Trophoblast cell (in vitro differentiated cells and primary cell): ENCODE measurements around the gene MYO5B.

Experiments used
- DNase-seq, 2 donors: peaks; one replicate each; pipeline ENCODE4 v3.0.0-alpha.2; 2016
- H2AFZ ChIP-seq: 2 replicates; pipeline ENCODE4 v1.6.1; 2013; ENCODE audit warnings: low read length, moderate library complexity, mild to moderate bottlenecking; ENCODE audit not compliant: insufficient read depth, poor library complexity
- H2AK5ac ChIP-seq: 2 replicates; pipeline ENCODE4 v1.6.1; 2013; ENCODE audit warnings: mild to moderate bottlenecking, low read length
- H2BK120ac ChIP-seq: 2 replicates; pipeline ENCODE4 v1.6.1; 2013; ENCODE audit warnings: low read length, mild to moderate bottlenecking, moderate library complexity; ENCODE audit not compliant: insufficient read depth, poor library complexity
- H2BK12ac ChIP-seq: 2 replicates; pipeline ENCODE4 v1.6.1; 2013; ENCODE audit warnings: mild to moderate bottlenecking, low read length, moderate library complexity
- H2BK5ac ChIP-seq: 2 replicates; pipeline ENCODE4 v1.6.1; 2013; ENCODE audit warnings: low read length, low read depth, moderate library complexity, mild to moderate bottlenecking; ENCODE audit not compliant: poor library complexity
- H3K14ac ChIP-seq: 2 replicates; pipeline ENCODE4 v1.6.1; 2013; ENCODE audit warnings: mild to moderate bottlenecking, low read length
- H3K18ac ChIP-seq: 2 replicates; pipeline ENCODE4 v1.6.1; 2013; ENCODE audit warnings: mild to moderate bottlenecking, low read length
- H3K23ac ChIP-seq: 2 replicates; pipeline ENCODE4 v1.6.1; 2013; ENCODE audit warnings: low read length
- H3K27ac ChIP-seq: 2 replicates; pipeline ENCODE4 v1.5.1; 2013; ENCODE audit warnings: low read depth, mild to moderate bottlenecking, inconsistent platforms, low read length, moderate library complexity
- H3K27me3 ChIP-seq: 2 replicates; pipeline ENCODE4 v1.6.1; 2013; ENCODE audit warnings: inconsistent platforms, mild to moderate bottlenecking, low read length, moderate library complexity; ENCODE audit not compliant: insufficient read depth
- H3K36me3 ChIP-seq, 2 experiments: 1 replicate in 1 of 2; 2 replicates in 1 of 2; pipeline ENCODE4 v1.6.1; 2013; ENCODE audit warnings: low read length in 2 of 2, mild to moderate bottlenecking in 2 of 2, moderate library complexity in 1 of 2; ENCODE audit not compliant: insufficient read depth in 2 of 2, control insufficient read depth in 1 of 2
- H3K4ac ChIP-seq: 2 replicates; pipeline ENCODE4 v1.6.1; 2013; ENCODE audit warnings: low read depth, mild to moderate bottlenecking, low read length, moderate library complexity
- H3K4me1 ChIP-seq, 2 experiments: 1 replicate in 1 of 2; 2 replicates in 1 of 2; pipeline ENCODE4 v1.6.1; 2013; ENCODE audit warnings: low read length in 2 of 2, mild to moderate bottlenecking in 2 of 2, moderate library complexity in 1 of 2; ENCODE audit not compliant: insufficient read depth in 2 of 2, control insufficient read depth in 1 of 2
- H3K4me2 ChIP-seq: 2 replicates; pipeline ENCODE4 v1.6.1; 2013; ENCODE audit warnings: inconsistent platforms, mild to moderate bottlenecking, low read length, moderate library complexity
- H3K4me3 ChIP-seq: 2 replicates; pipeline ENCODE4 v1.5.1; 2013; ENCODE audit warnings: mild to moderate bottlenecking, low read depth, low read length, inconsistent platforms
- H3K79me1 ChIP-seq: one replicate; pipeline ENCODE4 v1.6.1; 2013; ENCODE audit warnings: low read length
- H3K79me2 ChIP-seq: 2 replicates; pipeline ENCODE4 v1.6.1; 2013; ENCODE audit warnings: low read length, mild to moderate bottlenecking; ENCODE audit not compliant: control insufficient read depth, insufficient read depth, poor library complexity
- H3K9ac ChIP-seq: 2 replicates; pipeline ENCODE4 v1.6.1; 2013; ENCODE audit warnings: mild to moderate bottlenecking, low read length
- H3K9me3 ChIP-seq: 2 replicates; pipeline ENCODE4 v1.6.1; 2013; ENCODE audit warnings: low read depth, mild to moderate bottlenecking, control low read depth, inconsistent platforms, low read length; ENCODE audit not compliant: insufficient read depth
- H4K12ac ChIP-seq: 2 replicates; pipeline ENCODE4 v1.6.1; 2013; ENCODE audit warnings: low read depth, mild to moderate bottlenecking, low read length, moderate library complexity
- H4K8ac ChIP-seq: 2 replicates; pipeline ENCODE4 v1.6.1; 2013; ENCODE audit warnings: low read depth, mild to moderate bottlenecking, low read length, moderate library complexity
- H4K91ac ChIP-seq: one replicate; pipeline ENCODE4 v1.6.1; 2013; ENCODE audit warnings: low read depth, mild to moderate bottlenecking, low read length, moderate library complexity
- WGBS: extraction: QIAGEN DNeasy Blood & Tissue Kit; methylation state at CpG from one replicate; pipeline ENCODE4 v1.1.7; 2013; ENCODE audit warnings: missing lambda C conversion rate; ENCODE audit not compliant: insufficient read length, insufficient coverage; ENCODE audit errors: extremely low coverage; 5-methylcytosine and 5-hydroxymethylcytosine counted together

Gene MYO5B

DNA sequence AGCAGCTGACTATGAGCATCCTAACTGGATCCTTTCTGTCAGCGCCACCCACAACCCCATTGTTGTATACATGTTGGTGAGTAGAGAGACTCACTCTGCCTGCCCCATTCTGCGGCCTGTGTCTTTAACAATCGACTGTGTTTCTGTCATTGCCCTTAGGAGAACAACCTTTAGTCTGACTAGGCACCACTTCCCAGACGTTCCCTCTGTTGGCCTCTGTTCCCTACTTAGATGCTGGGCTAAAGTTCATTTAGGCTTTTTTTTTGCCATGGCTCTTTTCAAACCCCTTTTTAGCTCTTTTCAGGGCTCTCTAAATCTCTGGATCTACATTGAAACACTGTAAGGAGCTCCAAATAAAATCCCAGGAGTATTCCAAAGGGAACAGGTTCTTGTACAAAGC is 361.1 kb downstream of the MYO5B start:
- Histone ChIP-seq H2BK5ac (no peak overlapping the region), H2BK12ac (no peak overlapping the region), H4K8ac (no peak overlapping the region), H3K79me2 (no peaks in the 10 kb centered on the region), H2BK120ac (no peak overlapping the region), H3K9ac (no peak overlapping the region), H2AK5ac (no peak overlapping the region), H3K4ac (no peak overlapping the region), H3K23ac (no peak overlapping the region), H4K91ac (no peak overlapping the region), H3K27me3 (no peaks in the 10 kb centered on the region), H2AFZ (no peak overlapping the region), H3K4me2 (no peak overlapping the region), H3K36me3 (peaks cover 4 to 9% of the 10 kb centered on the region in 2 experiments), H3K18ac (no peak overlapping the region), H3K27ac (no peak overlapping the region), H3K79me1 (no peaks in the 10 kb centered on the region), H3K14ac (no peak overlapping the region), H3K4me1 (peaks cover 0 to 2% of the 10 kb centered on the region in 2 experiments), H3K4me3 (no peak overlapping the region), H3K9me3 (no peaks in the 10 kb centered on the region), H4K12ac (no peak overlapping the region)
- no CpG with 5 or more reads among the region's 4 CpGs for WGBS
- no peak for DNase-seq

DNA sequence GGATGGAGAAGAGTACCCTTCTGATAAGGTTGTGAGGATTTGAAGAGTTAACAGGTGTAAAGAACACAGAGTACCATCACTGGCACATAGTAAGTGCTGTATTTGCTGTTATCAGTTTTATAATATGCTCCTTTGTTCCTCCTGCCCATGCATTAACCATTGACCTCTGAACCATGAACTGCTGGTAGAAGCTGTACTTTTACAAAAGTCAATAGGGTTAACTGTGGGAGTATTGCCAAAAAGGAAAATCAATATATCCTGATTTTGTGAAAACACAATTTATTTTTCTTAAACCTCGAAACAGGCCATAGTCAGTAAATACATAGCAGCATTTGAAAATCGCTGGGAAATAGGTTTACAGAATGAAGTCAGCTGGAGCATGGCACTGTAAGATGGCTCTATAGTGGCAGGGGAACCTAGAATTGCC is 362.7 kb downstream of the MYO5B start:
- Histone ChIP-seq H3K18ac (no peak overlapping the region), H3K4ac (no peak overlapping the region)
- WGBS, result no CpG with 5 or more reads among the region's 2 CpGs

GRCh38 chr18:49827996-49828395 is 367.0 kb downstream of the MYO5B start:
- Histone ChIP-seq H2AK5ac (no peak overlapping the region), H3K4me1 (no peaks in the 10 kb centered on the region), H3K4me3 (no peak overlapping the region), H4K91ac (no peak overlapping the region), H2BK5ac (no peak overlapping the region), H3K79me2 (no peaks in the 10 kb centered on the region), H3K9me3 (no peaks in the 10 kb centered on the region), H3K27ac (no peak overlapping the region), H3K23ac (no peak overlapping the region), H3K4ac (no peak overlapping the region), H4K12ac (no peak overlapping the region), H3K9ac (no peak overlapping the region), H2AFZ (no peak overlapping the region), H3K27me3 (no peaks in the 10 kb centered on the region), H3K36me3 (peaks cover 1 to 4% of the 10 kb centered on the region in 2 experiments), H3K14ac (no peak overlapping the region), H2BK12ac (no peak overlapping the region), H3K79me1 (no peaks in the 10 kb centered on the region), H3K18ac (no peak overlapping the region), H3K4me2 (no peak overlapping the region), H4K8ac (no peak overlapping the region), H2BK120ac (no peak overlapping the region)
- DNase-seq, result no peak
- WGBS, result no CpG with 5 or more reads among the region's 1 CpG

More for the DNA sequence above, 362.7 kb downstream of the MYO5B start:
- H3K23ac ChIP-seq, result no peak overlapping the region
- no peak overlapping the region for H2BK5ac ChIP-seq
- H4K91ac ChIP-seq, result no peak overlapping the region
- no peak overlapping the region for H4K8ac ChIP-seq
- no peak overlapping the region for H2BK120ac ChIP-seq
- no peak overlapping the region for H2AK5ac ChIP-seq
- H3K79me2 ChIP-seq, result no peaks in the 10 kb centered on the region
- H3K27ac ChIP-seq, result no peak overlapping the region
- H3K79me1 ChIP-seq, result no peaks in the 10 kb centered on the region
- no peak overlapping the region for H2BK12ac ChIP-seq
- no peak overlapping the region for H3K9ac ChIP-seq
- peaks cover 0 to 2% of the 10 kb centered on the region in 2 experiments for H3K4me1 ChIP-seq
- no peak overlapping the region for H3K14ac ChIP-seq
- no peak overlapping the region for H3K4me3 ChIP-seq
- H2AFZ ChIP-seq, result no peak overlapping the region
- no peak overlapping the region for H4K12ac ChIP-seq
- H3K4me2 ChIP-seq, result no peak overlapping the region
- DNase-seq, result no peak
- H3K9me3 ChIP-seq, result no peaks in the 10 kb centered on the region
- H3K36me3 ChIP-seq, result peaks cover 4 to 7% of the 10 kb centered on the region in 2 experiments
- no peaks in the 10 kb centered on the region for H3K27me3 ChIP-seq

DNA sequence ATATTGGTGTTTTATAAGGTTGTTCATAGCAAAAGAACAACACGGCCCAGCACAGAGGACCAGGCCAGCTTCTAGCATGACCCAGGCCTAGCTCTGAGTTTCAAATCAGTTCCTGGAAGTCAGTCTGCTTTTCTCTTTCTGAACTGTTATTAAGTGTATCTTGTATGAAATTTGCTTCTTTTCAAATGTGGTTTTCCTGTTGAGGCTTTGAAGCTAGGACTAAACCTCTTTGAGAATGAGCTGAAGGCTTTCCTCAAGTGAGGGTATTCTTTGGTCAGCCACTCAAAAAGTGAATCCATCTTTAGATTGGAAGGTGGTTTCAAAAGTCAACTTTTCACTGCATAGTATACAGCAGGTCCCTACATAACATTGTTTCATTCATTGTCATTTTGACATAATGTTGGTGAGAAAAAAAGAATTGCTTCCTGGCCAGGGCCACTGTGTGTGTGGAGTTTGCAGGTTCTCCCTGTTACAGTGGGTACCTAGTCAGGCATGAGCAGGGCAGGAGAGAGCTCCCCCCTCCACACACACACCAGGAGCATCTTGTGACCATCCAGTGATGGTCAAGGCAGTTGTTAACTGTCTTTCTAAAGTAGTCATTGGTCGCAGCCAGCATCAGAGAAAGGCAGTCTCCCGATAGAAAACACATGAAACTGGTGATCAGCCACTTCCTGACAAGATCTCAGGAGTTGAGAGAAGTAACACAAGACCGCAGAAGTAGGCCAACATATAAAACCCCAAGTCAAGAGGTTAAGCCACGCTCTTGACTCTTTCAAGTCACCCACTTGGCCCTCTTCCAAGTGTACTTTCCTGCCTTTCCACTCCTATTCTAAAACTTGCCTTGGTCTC is 374.9 kb downstream of the MYO5B start:
- peaks cover 0 to 1% of the 10 kb centered on the region in 2 experiments for H3K4me1 ChIP-seq
- peaks cover 0 to 2% of the 10 kb centered on the region in 2 experiments for H3K36me3 ChIP-seq
- no peak overlapping the region for H2AK5ac ChIP-seq
- H2AFZ ChIP-seq, result no peak overlapping the region
- H4K12ac ChIP-seq, result no peak overlapping the region
- H3K27ac ChIP-seq, result no peak overlapping the region
- H3K4me3 ChIP-seq, result no peak overlapping the region
- no peak overlapping the region for H4K8ac ChIP-seq
- no peaks in the 10 kb centered on the region for H3K79me2 ChIP-seq
- H3K14ac ChIP-seq, result no peak overlapping the region
- no peak overlapping the region for H3K9ac ChIP-seq
- no peak overlapping the region for H2BK120ac ChIP-seq
- peaks cover 1% of the 10 kb centered on the region for H3K9me3 ChIP-seq
- WGBS, result no CpG with 5 or more reads among the region's 5 CpGs
- DNase-seq, result no peak
- H4K91ac ChIP-seq, result no peak overlapping the region
- no peak overlapping the region for H3K4ac ChIP-seq
- H3K23ac ChIP-seq, result no peak overlapping the region
- no peaks in the 10 kb centered on the region for H3K79me1 ChIP-seq
- no peak overlapping the region for H2BK12ac ChIP-seq
- H3K18ac ChIP-seq, result no peak overlapping the region
- no peak overlapping the region for H2BK5ac ChIP-seq
- no peaks in the 10 kb centered on the region for H3K27me3 ChIP-seq
- no peak overlapping the region for H3K4me2 ChIP-seq
